H1 (cell line): ENCODE measurements around the gene MFRP. TPM values are rescaled to one million over a fixed set of nuclear protein-coding genes. Genes with fewer than 3 reads are reported as not detected.

ENCODE experiments used
- CTCF ChIA-PET: fragments of 300-600 bp; sonication (Branson Sonifier 250); formaldehyde crosslinking; loops from one replicate; lab custom pipeline; 2021; ENCODE audit not compliant: partially characterized antibody; lab: Charles Lee
- POLR2A ChIA-PET: fragments of 300-600 bp; sonication (Branson Sonifier 250); formaldehyde crosslinking; loops from one replicate; lab custom pipeline; 2021; ENCODE audit warnings: inconsistent platforms; ENCODE audit not compliant: partially characterized antibody; lab: Charles Lee
- DNase-seq, 2 experiments: peaks; one replicate each; pipeline versions ENCODE4 v3.0.0 to v3.0.0-alpha.2; 2010 to 2022; ENCODE audit warnings: low spot score in 2 of 2, low read depth in 1 of 2, mixed read lengths in 1 of 2
- FAIRE-seq: peaks from 2 replicates; lab custom pipeline; 2011; peaks lifted over from hg19 to GRCh38; lab: Jason Lieb, UNC
- H2AFZ ChIP-seq: 2 replicates; pipeline ENCODE4 v1.8.1; 2012; ENCODE audit warnings: low read length, inconsistent platforms
- H2AK5ac ChIP-seq: 2 replicates; pipeline ENCODE4 v1.6.1; 2013; ENCODE audit warnings: low read depth, low read length
- H2BK120ac ChIP-seq: replicated peaks from 2 replicates; pipeline ENCODE3; 2013; ENCODE audit warnings: low read depth, low read length, inconsistent platforms
- H2BK12ac ChIP-seq: 2 replicates; pipeline ENCODE4 v1.6.1; 2013; ENCODE audit warnings: low read depth, low read length
- H2BK15ac ChIP-seq: 2 replicates; pipeline ENCODE4 v1.6.1; 2013; ENCODE audit warnings: low read length
- H2BK20ac ChIP-seq: 2 replicates; pipeline ENCODE4 v1.6.1; 2013; ENCODE audit warnings: low read length
- H2BK5ac ChIP-seq: 2 replicates; pipeline ENCODE4 v1.6.1; 2013; ENCODE audit warnings: low read depth, low read length
- H3K14ac ChIP-seq: 2 replicates; pipeline ENCODE4 v1.6.1; 2013; ENCODE audit warnings: inconsistent platforms; ENCODE audit not compliant: insufficient read length
- H3K18ac ChIP-seq: 2 replicates; pipeline ENCODE4 v1.6.1; 2013; ENCODE audit warnings: low read length; ENCODE audit errors: extremely low read depth
- H3K23ac ChIP-seq: 2 replicates; pipeline ENCODE4 v1.6.1; 2013; ENCODE audit warnings: inconsistent platforms; ENCODE audit not compliant: insufficient read length
- H3K23me2 ChIP-seq: 2 replicates; pipeline ENCODE4 v1.6.1; 2013; ENCODE audit warnings: low read depth, low read length
- H3K27ac ChIP-seq: 2 replicates; pipeline ENCODE4 v1.6.1; 2011; ENCODE audit warnings: low read depth, low read length, inconsistent platforms
- H3K27me3 ChIP-seq, 4 experiments: replicated peaks in 1 of 4; 1 replicate in 1 of 4; 2 replicates in 3 of 4; pipeline versions ENCODE4 v1.6.1 to v1.8.1; 2011 to 2013; ENCODE audit warnings: low read length in 3 of 4, mild to moderate bottlenecking in 3 of 4, inconsistent platforms in 2 of 4, mixed read lengths in 2 of 4, moderate library complexity in 1 of 4; ENCODE audit not compliant: control insufficient read depth in 3 of 4, insufficient read depth in 3 of 4; ENCODE audit errors: extremely low read depth in 1 of 4
- H3K36me3 ChIP-seq, 4 experiments: 2 replicates each; pipeline versions ENCODE4 v1.6.1 to v1.8.1; 2011 to 2013; ENCODE audit warnings: mild to moderate bottlenecking in 4 of 4, low read length in 3 of 4, moderate library complexity in 2 of 4, control low read depth in 1 of 4, inconsistent platforms in 1 of 4; ENCODE audit not compliant: insufficient read depth in 4 of 4, control insufficient read depth in 2 of 4
- H3K4ac ChIP-seq: replicated peaks from 2 replicates; pipeline ENCODE3; 2013; ENCODE audit warnings: low read length, low read depth, mixed read lengths, inconsistent platforms; ENCODE audit not compliant: insufficient read length
- H3K4me1 ChIP-seq, 4 experiments: replicated peaks in 1 of 4; 1 replicate in 1 of 4; 2 replicates in 3 of 4; pipeline versions ENCODE4 v1.6.1 to v1.8.1; 2011 to 2013; ENCODE audit warnings: low read length in 3 of 4, inconsistent platforms in 2 of 4, mixed read lengths in 1 of 4; ENCODE audit not compliant: insufficient read depth in 4 of 4, control insufficient read depth in 3 of 4
- H3K4me2 ChIP-seq, 2 experiments: 2 replicates each; pipeline versions ENCODE4 v1.6.1 to v1.8.1; 2011 to 2013; ENCODE audit warnings: low read depth in 2 of 2, low read length in 2 of 2, control low read depth in 1 of 2, inconsistent platforms in 1 of 2, mild to moderate bottlenecking in 1 of 2; ENCODE audit not compliant: insufficient read depth in 1 of 2
- H3K4me3 ChIP-seq, 4 experiments: fragments of 200-600, 300-600 bp in 1 of 4; sonication (generic), shearing (Covaris generic), sonication (Bioruptor Twin) in 1 of 4; 2 replicates each; pipeline versions ENCODE4 v1.5.1 to v1.8.1; 2011 to 2016; ENCODE audit warnings: low read length in 4 of 4, low read depth in 3 of 4, control low read depth in 2 of 4, inconsistent platforms in 2 of 4, mild to moderate bottlenecking in 2 of 4, mixed read lengths in 1 of 4, moderate library complexity in 1 of 4; ENCODE audit not compliant: insufficient read depth in 2 of 4; ENCODE audit errors: extremely low read depth in 1 of 4
- H3K56ac ChIP-seq: replicated peaks from 2 replicates; pipeline ENCODE3; 2013; ENCODE audit warnings: low read depth, mild to moderate bottlenecking, mixed read lengths, low read length, inconsistent platforms; ENCODE audit not compliant: insufficient read length
- H3K79me1 ChIP-seq: 2 replicates; pipeline ENCODE4 v1.6.1; 2013; ENCODE audit warnings: low read depth, low read length, control low read depth
- H3K79me2 ChIP-seq, 2 experiments: 2 replicates each; pipeline versions ENCODE4 v1.6.1 to v1.8.1; 2012 to 2013; ENCODE audit warnings: low read length in 2 of 2, mild to moderate bottlenecking in 2 of 2, inconsistent platforms in 1 of 2; ENCODE audit not compliant: insufficient read depth in 2 of 2, control insufficient read depth in 1 of 2
- H3K9ac ChIP-seq, 4 experiments: replicated peaks in 1 of 4; 1 replicate in 1 of 4; 2 replicates in 3 of 4; pipeline versions ENCODE4 v1.6.1 to v1.8.1; 2011 to 2013; ENCODE audit warnings: low read depth in 3 of 4, low read length in 3 of 4, control low read depth in 2 of 4, mild to moderate bottlenecking in 2 of 4, moderate library complexity in 2 of 4, inconsistent platforms in 1 of 4; ENCODE audit errors: extremely low read depth in 1 of 4
- H3K9me3 ChIP-seq, 2 experiments: 2 replicates each; pipeline versions ENCODE4 v1.6.1 to v1.8.1; 2012 to 2013; ENCODE audit warnings: mild to moderate bottlenecking in 2 of 2, moderate library complexity in 2 of 2, control low read depth in 1 of 2, inconsistent platforms in 1 of 2, low read depth in 1 of 2, low read length in 1 of 2, mixed read lengths in 1 of 2; ENCODE audit not compliant: insufficient read depth in 2 of 2
- H4K20me1 ChIP-seq, 2 experiments: replicated peaks in 1 of 2; 2 replicates each; pipeline versions ENCODE3 to v1.8.1; 2011 to 2013; ENCODE audit warnings: inconsistent platforms in 2 of 2, low read length in 2 of 2, mild to moderate bottlenecking in 1 of 2; ENCODE audit not compliant: insufficient read depth in 2 of 2, control insufficient read depth in 1 of 2
- H4K5ac ChIP-seq: 2 replicates; pipeline ENCODE4 v1.6.1; 2013; ENCODE audit warnings: low read length, low read depth, mixed read lengths, inconsistent platforms; ENCODE audit not compliant: insufficient read length
- H4K8ac ChIP-seq: 2 replicates; pipeline ENCODE4 v1.8.0; 2013; ENCODE audit warnings: mild to moderate bottlenecking, moderate library complexity, low read length, inconsistent platforms; ENCODE audit not compliant: insufficient read depth; ENCODE audit errors: extremely low read depth
- H4K91ac ChIP-seq: replicated peaks from 2 replicates; pipeline ENCODE3; 2013; ENCODE audit warnings: low read length, mixed read lengths, inconsistent platforms; ENCODE audit not compliant: insufficient read length
- WGBS, 2 experiments: shearing (Covaris generic) in 1 of 2; methylation state at CpG; one replicate each; pipeline versions ENCODE4 v1.1.6 to v1.1.7; 2013 to 2015; ENCODE audit warnings: low lambda C conversion rate in 2 of 2, mixed read lengths in 2 of 2, inconsistent platforms in 1 of 2, low coverage in 1 of 2, missing lambda C conversion rate in 1 of 2; ENCODE audit not compliant: insufficient replicate concordance in 2 of 2, insufficient coverage in 1 of 2, insufficient read length in 1 of 2; ENCODE audit errors: extremely low coverage in 1 of 2, missing lambda C conversion rate in 1 of 2; 5-methylcytosine and 5-hydroxymethylcytosine counted together
- polyA plus RNA-seq, 7 experiments: library from polyadenylated mRNA; depleted of rRNA in 3 of 7; stranded (reverse) in 5 of 7; unstranded in 2 of 7; fragments of >200 nt in 5 of 7; fragments of 200-250 nt in 2 of 7; gene quantifications; 1 replicate in 5 of 7; 2 replicates in 1 of 7; 4 replicates in 1 of 7; pipeline versions ENCODE4 v1.2.1 to v1.2.3, GENCODE V29; 2011 to 2013; ENCODE audit warnings: missing spikeins in 2 of 7, mixed read lengths in 2 of 7
- total RNA-seq: library from RNA; stranded (reverse); fragmentation: NEBNext Ultra II Directional; extraction: Animal tissue kit (Norgen Biotek cat#: 25700); gene quantifications from 2 replicates; pipeline ENCODE4 v1.2.1, GENCODE V29; 2021
- TF ChIP-seq, protein P1 (sequence below): IDR thresholded peaks from 2 replicates; pipeline ENCODE4 v1.6.1; 2012; ENCODE audit warnings: low read length, inconsistent platforms

MFRP gene
- total and polyA plus RNA-seq, 2 of the 8 experiments (the other 6 are each of a cell fraction or from before 2014, with no cell fraction given): 0.02 TPM; not detected in 1

DNA sequence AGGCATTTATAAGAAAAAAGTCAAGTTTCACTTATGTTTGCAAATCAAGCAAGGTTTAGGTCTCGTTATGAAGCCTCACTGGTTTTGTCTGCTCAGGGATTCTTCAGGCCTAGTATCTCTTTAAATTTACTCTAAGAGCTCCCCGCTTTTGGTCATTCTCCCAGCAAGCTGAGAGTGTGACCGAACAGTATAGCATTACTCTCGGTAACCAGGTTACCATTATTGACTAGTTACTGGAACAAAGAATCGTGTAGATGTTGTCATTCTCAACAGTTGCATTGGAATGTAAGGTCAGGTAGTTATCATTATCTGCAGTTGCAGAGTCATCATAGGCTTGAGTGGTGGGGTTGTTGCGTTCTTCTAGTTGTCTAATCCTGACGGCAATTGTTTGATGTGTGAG lies 44.8 kb upstream of the MFRP start:
- Histone ChIP-seq H2AK5ac (no peak overlapping the region), H3K14ac (no peak overlapping the region), H2BK15ac (no peak overlapping the region), H3K36me3 (no peaks in the 10 kb centered on the region), H3K79me2 (no peaks in the 10 kb centered on the region), H3K23ac (no peak overlapping the region), H3K23me2 (no peaks in the 10 kb centered on the region; the same call in 1 of the 2 replicates), H2AFZ (no peak overlapping the region), H3K27ac (no peak overlapping the region), H3K27me3 (no peaks in the 10 kb centered on the region), H3K9ac (no peak overlapping the region), H2BK5ac (no peak overlapping the region), H3K4ac (no peak overlapping the region), H3K56ac (no peak overlapping the region), H3K9me3 (no peaks in the 10 kb centered on the region), H4K20me1 (no peaks in the 10 kb centered on the region), H3K4me1 (no peaks in the 10 kb centered on the region; a peak in 1 of 7 replicates), H3K4me3 (no peak overlapping the region), H4K91ac (no peak overlapping the region), H2BK120ac (no peak overlapping the region), H4K8ac (no peak overlapping the region), H3K18ac (no peak overlapping the region), H2BK12ac (no peak overlapping the region), H3K4me2 (no peak overlapping the region), H4K5ac (no peak overlapping the region), H3K79me1 (no peaks in the 10 kb centered on the region), H2BK20ac (no peak overlapping the region)
- DNase-seq (no peak), FAIRE-seq (no peak)
- WGBS, 2 experiments: 92% methylated on average over 7 of the region's 7 CpGs; no CpG with 5 or more reads in 1 of the 2 experiments
- ChIA-PET POLR2A (no interaction called here), CTCF (interaction anchor here (0.7 to 26.3 kb wide), 10 partner anchors 9 to 89 kb away, joined by 4 to 463 read pairs (median 8); partner anchors contain the start of genes C1QTNF5, MFRP and USP2)
- TF ChIP-seq, protein P1, sequence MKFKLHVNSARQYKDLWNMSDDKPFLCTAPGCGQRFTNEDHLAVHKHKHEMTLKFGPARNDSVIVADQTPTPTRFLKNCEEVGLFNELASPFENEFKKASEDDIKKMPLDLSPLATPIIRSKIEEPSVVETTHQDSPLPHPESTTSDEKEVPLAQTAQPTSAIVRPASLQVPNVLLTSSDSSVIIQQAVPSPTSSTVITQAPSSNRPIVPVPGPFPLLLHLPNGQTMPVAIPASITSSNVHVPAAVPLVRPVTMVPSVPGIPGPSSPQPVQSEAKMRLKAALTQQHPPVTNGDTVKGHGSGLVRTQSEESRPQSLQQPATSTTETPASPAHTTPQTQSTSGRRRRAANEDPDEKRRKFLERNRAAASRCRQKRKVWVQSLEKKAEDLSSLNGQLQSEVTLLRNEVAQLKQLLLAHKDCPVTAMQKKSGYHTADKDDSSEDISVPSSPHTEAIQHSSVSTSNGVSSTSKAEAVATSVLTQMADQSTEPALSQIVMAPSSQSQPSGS: no peak
